ENCODE measurements around the gene ATP8B4. TPM values are rescaled to one million over a fixed set of nuclear protein-coding genes. Genes with fewer than 3 reads are reported as not detected.
A peak's percentile ranks its signal among the peaks of the same experiment; 100 is the strongest.
"Not testable (repeated sequence)": the region's sequence is repeated elsewhere in the genome, so short reads cannot be mapped to it uniquely, and the experiment has no call there.

Gene ATP8B4
- total RNA-seq, 1 donor from 2014 or later, result 9.4 TPM

- H3K4me1 ChIP-seq, result no peaks in the 10 kb centered on the region
- no peak overlapping the region for H3K27ac ChIP-seq
- ATAC-seq (peak; percentile 31), DNase-seq (no peak)
- H3K9me3 ChIP-seq, result no peaks in the 10 kb centered on the region
- no peaks in the 10 kb centered on the region for H3K36me3 ChIP-seq
- intact Hi-C loops (cut with DNase I), result no loop called here
- no peak overlapping the region for H3K4me3 ChIP-seq
- no peaks in the 10 kb centered on the region for H3K27me3 ChIP-seq
- TF ChIP-seq CTCF (IDR thresholded peaks at IDR 0.05), result no peak
Observed at GRCh38 chr15:50095938-50096821, 22.9 kb downstream of the ATP8B4 start.

GRCh38 chr15:50089386-50089785 is 29.6 kb downstream of the ATP8B4 start:
- H3K4me3 ChIP-seq; intact Hi-C loops (cut with DNase I); H3K36me3 ChIP-seq; H3K9me3 ChIP-seq; ATAC-seq; H3K4me1 ChIP-seq; DNase-seq; H3K27ac ChIP-seq; H3K27me3 ChIP-seq: not testable (repeated sequence)

GRCh38 chr15:50084932-50085331 is 34.1 kb downstream of the ATP8B4 start:
- H3K9me3 ChIP-seq, result no peaks in the 10 kb centered on the region
- H3K36me3 ChIP-seq, result no peaks in the 10 kb centered on the region
- no peak overlapping the region for H3K27ac ChIP-seq
- no peak overlapping the region for H3K4me3 ChIP-seq
- DNase-seq (no peak), ATAC-seq (no peak)
- no peaks in the 10 kb centered on the region for H3K27me3 ChIP-seq
- intact Hi-C loops (cut with DNase I), result no loop called here
- TF ChIP-seq CTCF (IDR thresholded peaks at IDR 0.05), result no peak
- H3K4me1 ChIP-seq, result no peaks in the 10 kb centered on the region

GRCh38 chr15:50083424-50084025 is 35.5 kb downstream of the ATP8B4 start:
- intact Hi-C loops (cut with DNase I), result no loop called here
- no peak overlapping the region for H3K27ac ChIP-seq
- no peak for TF ChIP-seq CTCF (IDR thresholded peaks at IDR 0.05)
- no peaks in the 10 kb centered on the region for H3K36me3 ChIP-seq
- H3K27me3 ChIP-seq, result no peaks in the 10 kb centered on the region
- ATAC-seq (no peak), DNase-seq (no peak)
- H3K9me3 ChIP-seq, result no peaks in the 10 kb centered on the region
- H3K4me1 ChIP-seq, result no peaks in the 10 kb centered on the region
- no peak overlapping the region for H3K4me3 ChIP-seq

- intact Hi-C loops (cut with DNase I), result no loop called here
- Histone ChIP-seq H3K36me3 (no peaks in the 10 kb centered on the region), H3K9me3 (no peaks in the 10 kb centered on the region), H3K4me1 (no peaks in the 10 kb centered on the region), H3K27me3 (no peaks in the 10 kb centered on the region), H3K4me3 (no peak overlapping the region), H3K27ac (no peak overlapping the region)
- no peak for TF ChIP-seq CTCF (IDR thresholded peaks at IDR 0.05)
- ATAC-seq, result no peak
- no peak for DNase-seq
Observed at GRCh38 chr15:50082066-50082465, 37.0 kb downstream of the ATP8B4 start.

- no peak for ATAC-seq
- no peak overlapping the region for H3K4me3 ChIP-seq
- DNase-seq, result no peak
- no peak overlapping the region for H3K27ac ChIP-seq
- H3K4me1 ChIP-seq, result no peaks in the 10 kb centered on the region
- H3K27me3 ChIP-seq, result no peaks in the 10 kb centered on the region
- no peak for TF ChIP-seq CTCF (IDR thresholded peaks at IDR 0.05)
- no peaks in the 10 kb centered on the region for H3K36me3 ChIP-seq
- intact Hi-C loops (cut with DNase I), result no loop called here
- H3K9me3 ChIP-seq, result no peaks in the 10 kb centered on the region
Observed at GRCh38 chr15:50077651-50078050, 41.4 kb downstream of the ATP8B4 start.

All from upper lobe of right lung (tissue), 1 donor.